ENCODE measurements around the gene KCTD2.
"Not testable (repeated sequence)": the region's sequence is repeated elsewhere in the genome, so short reads cannot be mapped to it uniquely, and the experiment has no call there.

Gene KCTD2

DNA sequence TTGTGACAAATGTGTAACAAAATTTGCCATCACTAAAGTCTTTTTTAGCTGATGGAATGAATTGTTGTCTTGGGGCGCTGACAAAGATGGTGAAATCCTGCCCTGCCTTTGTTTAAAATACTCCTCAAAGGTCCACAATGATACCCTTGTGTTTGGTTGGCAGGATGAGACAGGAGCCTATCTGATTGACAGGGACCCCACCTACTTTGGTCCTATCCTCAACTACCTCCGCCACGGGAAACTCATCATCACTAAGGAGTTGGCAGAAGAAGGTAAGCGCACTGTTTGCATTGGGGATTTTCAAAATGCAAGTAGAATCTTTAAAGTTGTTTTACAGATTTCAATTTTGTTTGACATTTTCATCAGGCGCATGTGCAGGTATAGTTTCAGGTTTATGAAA, 2.0 kb downstream of the KCTD2 start:
- no peak for DNase-seq (ENCODE audit: extremely low read depth in 1 of 2, low read depth in 1 of 2)

- no peak for DNase-seq (ENCODE audit: extremely low read depth in 1 of 2, low read depth in 1 of 2)
Measured at GRCh38 chr17:75049706-75050105, 2.7 kb downstream of the KCTD2 start.

- no peak for DNase-seq (ENCODE audit: extremely low read depth in 1 of 2, low read depth in 1 of 2)
Measured at GRCh38 chr17:75051941-75052340, 4.9 kb downstream of the KCTD2 start.

- no peak for DNase-seq (ENCODE audit: extremely low read depth in 1 of 2, low read depth in 1 of 2)
Measured at GRCh38 chr17:75059369-75060345, 12.6 kb downstream of the KCTD2 start.

DNA sequence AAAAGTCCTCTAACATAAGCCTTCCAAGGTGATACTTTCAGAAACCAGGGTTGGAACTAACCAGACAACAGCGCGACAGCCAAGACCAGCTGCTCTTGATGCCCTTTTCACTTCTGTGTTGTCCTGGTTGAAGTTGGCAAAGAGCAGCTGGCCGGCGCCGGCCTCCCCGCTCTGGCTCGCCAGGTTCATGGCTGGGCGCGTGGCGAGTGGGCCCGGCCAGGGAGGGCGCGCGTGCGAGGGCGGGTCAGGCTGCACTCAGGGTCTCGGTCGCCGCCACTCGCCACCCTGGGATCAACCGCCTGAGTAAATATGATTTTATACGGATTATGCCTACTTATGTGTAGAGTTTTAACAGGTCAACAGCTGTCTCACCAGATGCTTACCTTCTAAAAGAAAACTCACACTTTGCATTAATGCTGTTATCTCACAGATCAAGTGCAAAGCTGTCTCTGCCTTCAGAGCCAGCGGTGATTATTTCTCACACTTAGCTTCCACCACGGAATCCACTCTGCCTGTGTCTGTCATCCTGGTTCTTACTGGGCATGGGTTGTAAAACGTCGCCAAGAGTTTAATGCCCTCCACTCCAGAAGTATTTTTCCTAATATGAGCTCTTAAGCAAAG, 13.5 kb downstream of the KCTD2 start:
- no peak for DNase-seq (ENCODE audit: extremely low read depth in 1 of 2, low read depth in 1 of 2)

DNA sequence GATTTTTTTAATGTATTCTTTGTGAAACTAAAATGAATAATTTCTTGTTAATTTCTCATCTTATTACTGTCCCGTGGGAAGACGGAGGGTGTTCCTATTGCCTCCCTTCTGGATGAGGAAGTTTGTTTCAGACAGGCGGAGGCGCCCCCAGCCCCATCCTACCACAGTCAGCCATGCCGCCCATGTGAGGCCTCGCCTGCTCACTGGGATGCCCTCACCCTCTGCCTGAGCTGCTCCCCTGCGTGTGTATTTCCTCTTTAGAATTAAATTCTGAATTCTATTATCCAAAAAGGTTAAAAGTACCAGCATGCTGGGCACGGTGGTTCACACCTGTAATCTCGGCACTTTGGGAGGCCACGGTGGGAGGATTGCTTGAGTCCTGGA, 14.0 kb downstream of the KCTD2 start:
- no peak for DNase-seq (ENCODE audit: extremely low read depth in 1 of 2, low read depth in 1 of 2)

DNA sequence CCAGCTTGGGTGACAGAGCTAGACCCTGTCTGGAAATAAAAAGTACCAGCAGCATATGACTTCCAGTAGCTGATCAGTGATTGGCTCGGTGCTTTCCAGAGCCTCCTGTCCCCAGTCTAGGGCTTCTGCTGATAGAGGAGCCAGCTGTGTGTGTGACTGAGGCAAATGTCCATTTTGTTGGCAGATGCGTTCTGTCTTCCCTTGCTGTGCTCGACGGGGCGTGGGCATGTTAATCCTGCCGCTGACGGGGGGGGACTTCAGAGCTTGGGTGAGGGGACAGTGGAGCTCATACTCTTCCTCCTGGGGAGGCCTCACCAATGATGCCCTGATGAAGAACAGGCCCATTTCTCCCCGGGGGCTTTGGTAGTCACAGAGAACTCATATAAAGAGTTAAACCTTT, 14.6 kb downstream of the KCTD2 start:
- no peak for DNase-seq (ENCODE audit: extremely low read depth in 1 of 2, low read depth in 1 of 2)

GRCh38 chr17:75063201-75063600, 16.2 kb downstream of the KCTD2 start:
- no peak for DNase-seq (ENCODE audit: extremely low read depth in 1 of 2, low read depth in 1 of 2)

GRCh38 chr17:75063626-75064025, 16.6 kb downstream of the KCTD2 start:
- DNase-seq (ENCODE audit: extremely low read depth in 1 of 2, low read depth in 1 of 2): no peak

GRCh38 chr17:75064040-75064439, 17.0 kb downstream of the KCTD2 start:
- no peak for DNase-seq (ENCODE audit: extremely low read depth in 1 of 2, low read depth in 1 of 2)

- DNase-seq (ENCODE audit: extremely low read depth in 1 of 2, low read depth in 1 of 2): no peak
Measured at GRCh38 chr17:75064460-75064859, 17.4 kb downstream of the KCTD2 start.

GRCh38 chr17:75064867-75065561, 18.0 kb downstream of the KCTD2 start:
- no peak for DNase-seq (ENCODE audit: extremely low read depth in 1 of 2, low read depth in 1 of 2)

DNA sequence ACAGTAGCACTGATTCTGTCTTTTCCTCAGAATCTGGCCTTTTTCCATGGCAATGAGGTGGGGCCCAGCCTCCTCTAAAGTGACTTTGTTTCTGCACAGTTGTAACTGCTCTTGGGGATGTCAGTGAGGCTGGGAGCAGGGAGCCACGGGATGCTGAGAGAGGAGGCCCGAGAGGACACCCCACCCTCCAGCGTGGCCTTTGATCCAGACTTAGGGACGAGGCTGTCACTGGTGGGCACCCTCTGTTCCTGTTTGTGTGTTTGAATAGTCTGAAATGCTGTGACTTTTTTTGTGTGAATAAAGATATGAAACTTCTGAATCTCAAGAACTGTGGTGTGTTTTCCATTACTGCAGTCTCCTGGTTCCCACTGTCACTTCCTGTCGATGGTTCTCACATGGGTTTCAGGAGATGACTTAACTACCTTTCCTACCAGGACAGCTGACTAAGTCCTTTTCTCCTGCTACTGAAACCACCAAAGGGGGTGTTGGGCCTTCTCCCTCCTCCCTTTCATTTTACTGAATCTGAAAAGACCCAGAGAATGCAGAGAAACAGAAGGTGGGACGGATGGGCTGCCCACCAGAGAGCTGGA, 18.6 kb downstream of the KCTD2 start:
- DNase-seq (ENCODE audit: extremely low read depth in 1 of 2, low read depth in 1 of 2): no peak

- no peak for DNase-seq (ENCODE audit: extremely low read depth in 1 of 2, low read depth in 1 of 2)
Measured at GRCh38 chr17:75067856-75068255, 20.8 kb downstream of the KCTD2 start.

DNA sequence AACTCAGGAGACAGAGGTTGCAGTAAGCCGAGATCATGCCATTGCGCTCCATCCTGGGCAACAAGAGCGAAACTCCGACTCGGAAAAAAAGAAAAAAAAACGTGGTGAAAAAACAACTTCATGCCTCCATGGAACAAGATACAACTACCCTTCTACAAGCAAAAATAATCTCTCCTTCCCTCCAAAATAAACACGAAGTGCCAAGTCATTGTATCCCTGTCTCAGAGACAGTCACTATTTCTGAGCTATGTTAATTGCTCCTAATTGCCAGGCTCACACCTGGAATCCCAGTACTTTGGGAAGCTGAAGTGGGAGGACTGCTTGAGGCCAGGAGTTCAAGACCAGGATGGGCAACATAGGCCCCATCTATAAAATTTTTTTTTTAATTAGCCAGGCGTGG, 21.7 kb downstream of the KCTD2 start:
- no peak for DNase-seq (ENCODE audit: extremely low read depth in 1 of 2, low read depth in 1 of 2)

GRCh38 chr17:75069783-75070182, 22.8 kb downstream of the KCTD2 start:
- DNase-seq (ENCODE audit: extremely low read depth in 1 of 2, low read depth in 1 of 2): no peak

DNA sequence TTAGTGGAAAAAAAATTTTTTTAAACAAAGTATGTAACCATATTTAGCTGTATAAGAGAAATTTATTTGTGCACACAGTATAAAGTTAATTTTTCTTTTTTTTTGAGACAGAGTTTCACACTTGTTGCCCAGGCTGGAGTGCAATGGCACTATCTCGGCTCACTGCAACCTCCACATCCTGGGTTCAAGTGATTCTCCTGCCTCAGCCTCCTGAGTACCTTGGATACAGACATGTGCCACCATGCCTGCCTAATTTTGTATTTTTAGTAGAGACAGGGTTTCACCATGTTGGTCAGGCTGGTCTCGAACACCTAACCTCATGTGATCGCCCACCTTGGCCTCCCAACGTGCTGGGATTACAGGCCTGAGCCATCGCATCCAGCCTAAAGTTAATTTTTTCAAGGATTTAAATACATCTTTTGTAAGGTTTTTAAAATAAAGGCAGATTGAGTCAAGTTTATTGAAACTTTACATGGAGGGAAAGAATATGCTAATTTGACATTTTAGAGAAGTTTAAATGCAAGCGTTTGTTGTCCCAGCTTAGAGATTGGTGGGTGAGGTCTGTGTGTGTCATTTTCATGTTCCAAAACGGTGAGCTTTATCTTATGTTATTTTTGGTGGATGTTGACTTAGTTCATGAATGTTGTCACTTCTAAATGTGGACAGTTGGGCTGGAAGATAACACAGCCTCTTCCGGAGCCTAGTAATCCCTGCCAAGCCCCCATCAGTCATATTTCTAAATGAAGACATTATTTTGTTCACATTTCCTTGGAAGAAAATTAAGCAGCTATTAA, 24.6 kb downstream of the KCTD2 start:
- not testable (repeated sequence) for DNase-seq (ENCODE audit: extremely low read depth in 1 of 2, low read depth in 1 of 2)

- not testable (repeated sequence) for DNase-seq (ENCODE audit: extremely low read depth in 1 of 2, low read depth in 1 of 2)
Measured at GRCh38 chr17:75072909-75073308, 25.9 kb downstream of the KCTD2 start.

- DNase-seq (ENCODE audit: extremely low read depth in 1 of 2, low read depth in 1 of 2): no peak
Measured at GRCh38 chr17:75073618-75074047, 26.6 kb downstream of the KCTD2 start.

- no peak for DNase-seq (ENCODE audit: extremely low read depth in 1 of 2, low read depth in 1 of 2)
Measured at GRCh38 chr17:75074532-75074931, 27.5 kb downstream of the KCTD2 start.
